ENCODE data around the gene NPAS4.

- TF ChIP-seq CTCF (IDR thresholded peaks at IDR 0.05), result no peak
- no peak for TF ChIP-seq ZBTB43 (CRISPR knock-in tag; IDR thresholded peaks at IDR 0.05)
- no peak for TF ChIP-seq HMGXB4 (CRISPR knock-in tag; IDR thresholded peaks at IDR 0.05)
- no peak for TF ChIP-seq MLX (CRISPR knock-in tag; IDR thresholded peaks at IDR 0.05)
- no peak for TF ChIP-seq ZNF416 (CRISPR knock-in tag; IDR thresholded peaks at IDR 0.05)
These were observed 11.6 kb upstream of the NPAS4 start for GRCh38 chr11:66409226-66409625.
